T47D (cell line): Measurements from ENCODE around the gene MYLIP.

Source experiments
- DNase-seq, 2 experiments: peaks; one replicate each; pipeline versions ENCODE4 v3.0.0 to v3.0.0-alpha.2; 2011 to 2012; ENCODE audit warnings: low read depth in 1 of 2, low spot score in 1 of 2
- JUND ChIP-seq: IDR thresholded peaks from 2 replicates; pipeline ENCODE4 v1.6.1; 2012; ENCODE audit warnings: low read depth
- in situ Hi-C: cut with HindIII; loops from 2 replicates; pipeline ENCODE4 v1.10.0; 2016; ENCODE audit warnings: low sequenced_read_pairs, low pct_unique_long_range_greater_than_20kb

The MYLIP gene

DNA sequence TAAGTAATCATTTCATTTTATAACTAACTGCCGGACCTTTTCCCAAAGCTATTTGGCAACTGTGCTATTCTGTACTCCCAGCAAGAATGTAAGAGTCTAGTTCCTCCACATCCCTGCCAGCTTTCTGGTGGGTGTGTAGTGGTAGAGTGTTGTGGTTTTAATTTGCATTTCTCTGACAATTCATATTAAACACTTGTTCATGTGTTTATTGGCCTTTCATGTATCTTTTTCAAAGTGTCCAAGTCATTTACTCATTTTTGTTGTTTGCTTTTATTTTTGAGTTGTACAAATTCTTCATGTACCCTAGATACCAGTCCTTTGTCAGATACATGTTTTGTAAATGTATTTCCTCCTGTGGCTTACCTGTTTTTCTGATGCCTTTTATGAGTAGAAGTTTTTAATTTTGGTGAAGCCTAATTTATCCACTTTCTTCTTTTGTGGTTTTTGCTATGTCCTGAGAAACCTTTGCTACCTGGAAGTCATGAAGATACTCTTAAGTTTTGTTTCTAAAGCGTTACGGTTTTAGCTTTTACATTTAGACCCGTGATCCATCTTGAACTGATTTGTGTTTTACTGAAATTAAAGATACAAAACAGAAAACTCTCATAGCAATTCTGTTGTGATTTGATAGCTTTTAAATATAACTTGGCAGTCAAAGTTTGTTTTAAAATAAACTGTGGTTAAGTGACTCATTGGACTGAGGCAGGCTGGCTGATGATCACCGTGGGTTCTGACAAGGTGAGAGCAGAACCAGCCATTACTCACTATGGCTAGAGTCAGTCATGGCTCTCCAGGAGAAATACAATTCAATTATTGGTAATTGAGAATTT, 8.0 kb downstream of the MYLIP start:
- in situ Hi-C loops, result no loop called here
- peak in 1 of 2 experiments; percentile 6 for DNase-seq
- no peak for TF ChIP-seq JUND

DNA sequence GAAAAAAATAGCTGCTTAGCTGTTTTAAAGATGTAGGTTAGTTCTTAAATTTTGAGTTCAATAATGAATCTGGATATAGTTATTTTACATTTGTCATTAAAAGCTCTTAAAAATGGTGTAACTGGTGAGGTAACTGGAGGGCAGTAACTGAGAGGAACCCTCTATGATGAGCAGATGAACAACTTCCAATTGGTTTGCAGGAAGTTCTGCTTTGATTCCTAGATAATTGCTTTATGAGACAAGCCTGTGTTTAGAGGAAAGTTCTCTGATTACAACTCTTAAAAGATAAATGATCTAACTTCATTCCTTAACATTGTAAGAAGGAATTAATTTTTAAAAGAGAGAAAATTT, 8.5 kb downstream of the MYLIP start:
- no peak for TF ChIP-seq JUND
- in situ Hi-C loops, result no loop called here
- no peak for DNase-seq

DNA sequence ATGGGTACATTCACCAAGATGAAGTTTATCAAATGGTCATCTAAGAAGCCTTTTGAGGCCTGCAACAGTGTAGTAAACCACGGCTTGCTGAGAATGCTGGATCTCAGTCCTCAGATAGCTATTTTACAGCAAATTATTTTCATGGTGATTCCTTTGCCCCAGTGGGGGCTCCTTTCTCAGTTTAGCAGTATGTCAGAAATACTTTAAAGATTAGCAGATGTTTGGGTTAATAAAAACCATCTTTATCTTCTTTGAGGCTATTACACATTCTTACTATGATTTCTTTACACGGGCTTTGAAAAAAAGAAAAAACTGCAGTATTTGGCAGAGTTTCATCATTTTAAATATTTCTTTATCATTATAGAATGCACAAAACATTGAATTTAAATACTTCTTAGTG, 10.7 kb downstream of the MYLIP start:
- in situ Hi-C loops, result no loop called here
- no peak for DNase-seq
- no peak for TF ChIP-seq JUND

DNA sequence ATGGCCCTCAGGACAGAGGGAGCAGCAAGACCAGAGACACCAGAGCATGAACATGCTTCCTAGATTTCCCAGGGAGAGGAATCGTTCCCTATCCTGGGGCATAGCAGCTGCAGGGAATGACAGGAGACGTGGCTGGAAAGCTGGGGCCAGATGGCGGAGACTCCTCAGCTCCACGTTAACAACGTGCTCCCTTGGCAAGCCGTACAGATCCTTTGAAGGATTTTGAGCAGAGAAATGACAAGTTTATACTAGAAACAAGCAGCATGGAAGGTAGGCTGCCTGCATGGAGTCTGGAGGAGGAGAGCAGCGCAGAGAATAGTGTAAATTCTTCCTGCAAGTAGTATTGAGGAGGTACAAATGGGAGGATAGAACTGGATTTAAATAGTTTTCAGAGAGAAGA, 11.7 kb downstream of the MYLIP start:
- DNase-seq, result no peak
- no peak for TF ChIP-seq JUND
- in situ Hi-C loops, result no loop called here

DNA sequence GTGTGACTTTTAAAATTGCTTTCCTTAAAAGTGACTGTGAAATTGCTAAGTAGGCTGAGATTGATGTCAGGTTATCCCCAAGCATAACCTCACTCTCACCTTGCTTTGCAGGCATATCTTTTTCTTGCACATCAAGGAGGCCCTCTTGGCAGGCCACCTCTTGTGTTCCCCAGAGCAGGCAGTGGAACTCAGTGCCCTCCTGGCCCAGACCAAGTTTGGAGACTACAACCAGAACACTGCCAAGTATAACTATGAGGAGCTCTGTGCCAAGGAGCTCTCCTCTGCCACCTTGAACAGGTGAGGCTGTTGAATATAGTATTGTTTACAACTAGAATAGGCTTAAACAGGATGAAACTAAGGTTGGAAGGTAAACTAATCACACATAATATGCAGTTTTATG, 12.6 kb downstream of the MYLIP start:
- no peak for TF ChIP-seq JUND
- in situ Hi-C loops, result no loop called here
- DNase-seq, result no peak

DNA sequence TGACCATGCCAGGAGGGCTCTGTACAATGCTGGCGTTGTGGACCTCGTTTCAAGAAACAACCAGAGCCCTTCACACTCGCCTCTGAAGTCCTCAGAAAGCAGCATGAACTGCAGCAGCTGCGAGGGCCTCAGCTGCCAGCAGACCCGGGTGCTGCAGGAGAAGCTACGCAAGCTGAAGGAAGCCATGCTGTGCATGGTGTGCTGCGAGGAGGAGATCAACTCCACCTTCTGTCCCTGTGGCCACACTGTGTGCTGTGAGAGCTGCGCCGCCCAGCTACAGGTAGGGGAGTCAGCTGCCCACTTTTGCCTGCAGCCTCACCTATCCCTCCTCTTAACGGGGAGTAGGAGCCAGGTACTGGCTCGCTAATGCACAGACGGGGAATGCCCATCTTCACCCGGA, 16.2 kb downstream of the MYLIP start:
- no peak for DNase-seq
- in situ Hi-C loops, result no loop called here
- no peak for TF ChIP-seq JUND

DNA sequence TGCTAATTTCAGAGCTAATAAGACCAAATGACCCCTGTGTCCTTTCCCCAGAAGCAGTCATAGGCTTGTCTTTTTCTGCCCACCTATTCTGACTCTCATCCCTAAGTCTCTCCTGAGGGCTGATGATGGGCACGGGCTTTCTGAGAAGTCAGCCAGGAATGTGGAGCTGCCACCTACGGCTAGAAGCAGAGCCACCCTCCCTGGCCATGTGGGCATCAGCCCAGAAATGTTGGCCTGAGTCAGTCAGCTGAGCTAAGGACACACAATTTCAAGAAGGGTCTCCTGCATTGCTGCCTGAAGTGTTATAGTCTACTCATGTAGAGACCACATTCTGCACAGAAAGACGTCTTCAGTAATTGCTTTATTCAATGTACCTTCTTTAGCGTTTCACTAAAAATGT, 17.1 kb downstream of the MYLIP start:
- in situ Hi-C loops, result no loop called here

DNA sequence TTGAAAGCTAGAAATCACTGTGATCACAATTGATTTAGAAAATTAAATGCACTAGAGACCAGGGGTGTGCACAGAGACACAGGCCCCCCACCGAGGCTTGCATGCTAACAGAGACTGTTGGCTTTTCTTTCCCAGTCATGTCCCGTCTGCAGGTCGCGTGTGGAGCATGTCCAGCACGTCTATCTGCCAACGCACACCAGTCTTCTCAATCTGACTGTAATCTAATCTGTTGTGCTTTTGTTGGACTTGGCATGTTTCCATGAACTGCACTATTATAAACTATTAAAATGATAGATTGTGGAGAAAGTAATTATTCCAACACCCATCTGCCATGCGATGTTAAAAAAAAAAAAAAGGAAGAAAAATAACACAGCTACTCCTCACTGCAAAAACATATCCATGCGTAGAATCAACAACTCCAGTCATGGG, 17.7 kb downstream of the MYLIP start:
- no peak for TF ChIP-seq JUND
- in situ Hi-C loops, result no loop called here
- no peak for DNase-seq

More for the DNA sequence above, 17.1 kb downstream of the MYLIP start:
- no peak for TF ChIP-seq JUND
- DNase-seq, result no peak

DNA sequence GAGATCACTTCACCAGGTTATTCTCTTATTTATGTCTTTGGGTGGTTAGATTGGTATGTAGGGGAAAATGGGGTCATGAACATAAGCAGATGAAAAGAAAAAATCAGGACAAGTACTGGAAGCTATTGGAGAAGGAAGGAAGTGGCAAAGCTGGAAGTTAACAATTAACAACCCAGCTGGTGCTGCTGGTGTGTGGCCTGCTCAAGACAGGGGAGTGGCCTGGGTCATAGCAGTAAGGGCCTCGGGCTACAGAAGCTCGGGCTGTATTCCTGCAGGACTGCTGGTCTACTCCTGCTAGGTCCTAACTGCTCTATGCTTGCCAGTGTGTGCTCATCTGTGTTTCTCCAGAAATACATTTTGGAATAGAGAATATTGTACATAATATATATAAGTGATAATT, 19.6 kb downstream of the MYLIP start:
- in situ Hi-C loops, result no loop called here
- TF ChIP-seq JUND, result no peak
- no peak for DNase-seq

DNA sequence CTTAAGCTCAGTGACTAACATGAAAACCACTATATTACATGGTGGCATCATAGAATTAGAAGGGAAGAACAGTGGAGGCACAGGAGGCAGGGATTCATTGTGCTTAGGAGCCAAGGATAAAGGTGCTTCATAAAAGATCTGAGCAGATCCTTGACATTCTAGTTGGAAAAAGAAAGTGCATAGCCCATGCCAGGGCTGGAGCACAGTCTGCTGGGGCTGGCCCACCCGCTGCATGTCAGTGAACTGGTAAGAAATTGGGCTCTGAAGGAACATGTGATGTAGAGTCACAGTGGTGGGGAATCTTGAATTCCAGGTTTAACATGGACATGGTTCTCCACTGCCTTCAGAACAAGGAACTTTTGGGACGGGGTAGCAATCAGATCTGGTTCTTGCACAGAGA, 20.4 kb downstream of the MYLIP start:
- TF ChIP-seq JUND, result no peak
- no peak for DNase-seq
- in situ Hi-C loops, result no loop called here

DNA sequence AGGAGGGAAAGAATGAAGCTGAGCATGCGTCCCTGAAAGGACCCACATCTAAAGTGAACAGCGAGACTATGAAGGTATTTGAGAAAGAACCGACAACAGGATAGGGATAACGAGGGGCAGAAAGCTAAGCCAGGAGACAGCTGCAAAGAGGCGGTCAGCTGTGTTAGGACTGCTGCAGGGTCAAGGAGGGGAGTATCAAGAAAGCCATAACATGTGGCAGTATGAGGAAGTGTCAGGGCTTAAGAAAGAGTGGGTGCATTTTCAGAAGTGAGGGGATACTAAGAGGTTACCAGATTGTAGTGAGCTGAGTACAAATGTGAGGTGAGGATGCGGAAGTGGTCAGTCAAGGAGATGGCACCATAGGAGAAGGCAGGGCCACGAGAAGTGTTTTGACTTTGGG, 21.2 kb downstream of the MYLIP start:
- TF ChIP-seq JUND, result no peak
- in situ Hi-C loops, result no loop called here
- DNase-seq, result no peak

DNA sequence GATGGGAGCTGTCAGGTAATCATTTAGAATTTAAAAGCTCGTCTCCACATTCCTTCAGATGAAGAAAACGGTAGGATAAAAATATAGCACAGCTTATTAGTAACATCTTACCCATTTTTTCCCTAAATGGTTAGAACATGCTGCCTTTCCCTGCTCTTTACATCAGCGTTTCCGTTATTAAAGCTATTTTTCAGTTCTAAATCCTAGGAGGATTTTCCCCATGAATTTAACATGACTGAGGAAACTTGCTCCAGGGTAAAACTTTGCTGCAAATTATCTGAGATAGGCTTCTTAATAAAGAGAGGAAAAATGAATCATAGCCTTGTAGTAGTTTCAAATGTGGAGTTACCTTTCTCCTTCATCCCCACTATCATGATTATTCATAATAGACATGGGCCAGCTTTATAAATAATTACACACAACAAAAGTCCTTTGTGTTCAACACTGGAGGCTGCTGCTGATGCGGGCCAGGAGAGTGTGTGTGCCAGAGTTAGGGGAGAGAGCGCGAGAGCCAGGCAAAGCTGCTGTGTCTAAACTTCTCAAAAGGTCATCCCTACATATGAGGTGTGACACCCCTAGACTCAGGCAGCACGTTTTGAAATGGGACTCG, 24.4 kb downstream of the MYLIP start:
- no peak for DNase-seq
- no peak for TF ChIP-seq JUND
- in situ Hi-C loops, result no loop called here

DNA sequence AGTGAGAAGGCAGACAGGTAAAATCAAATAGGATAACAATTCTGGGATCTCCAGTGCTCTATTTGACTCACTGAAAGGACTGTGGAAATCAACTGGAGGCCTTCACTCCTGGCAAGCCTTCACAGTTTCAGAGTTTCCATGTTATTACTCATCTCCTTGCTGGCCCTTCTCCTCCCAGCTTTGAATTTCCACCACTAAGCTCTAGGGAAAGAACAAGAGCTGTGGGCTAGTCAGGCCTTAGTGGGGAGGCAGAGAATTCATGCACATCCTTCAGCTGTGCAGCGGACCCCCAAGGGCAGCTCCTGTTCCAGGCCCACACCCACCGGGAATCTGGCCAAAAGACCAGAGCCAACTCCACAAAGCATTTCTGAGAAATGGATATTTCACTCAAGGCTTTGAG, 26.0 kb downstream of the MYLIP start:
- no peak for TF ChIP-seq JUND
- no peak for DNase-seq

DNA sequence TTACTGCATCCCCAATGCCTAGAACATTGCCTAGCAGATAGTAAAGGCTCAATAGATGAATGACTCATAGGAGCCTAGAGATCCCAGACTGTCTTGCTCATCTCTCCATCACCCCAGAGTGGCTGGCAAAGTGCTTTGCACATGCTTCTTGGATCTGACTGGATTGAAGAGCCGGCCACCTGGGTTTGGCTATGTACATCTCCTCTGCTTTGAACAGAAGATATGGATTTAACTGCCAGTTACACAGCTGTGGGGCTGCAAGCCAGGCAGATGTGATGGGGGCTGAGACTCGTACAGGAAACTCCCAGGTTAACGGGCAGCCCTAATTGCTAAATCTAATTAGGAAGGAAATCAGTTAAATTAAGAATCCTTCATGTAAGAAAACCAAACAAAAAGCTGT, 28.6 kb downstream of the MYLIP start:
- TF ChIP-seq JUND, result no peak
- no peak for DNase-seq
- in situ Hi-C loops, result no loop called here

More for the DNA sequence above, 26.0 kb downstream of the MYLIP start:
- in situ Hi-C loops, result no loop called here
